HG02938 (cell line): ENCODE data around the gene COMMD6.
A peak's percentile ranks its signal among the peaks of the same experiment; 100 is the strongest.

Source experiments
- ATAC-seq: cut with Tn5 transposase; IDR thresholded peaks from one replicate; pipeline ENCODE4 v1.9.1; 2021; ENCODE audit warnings: mild to moderate bottlenecking, moderate library complexity; ENCODE audit not compliant: unreplicated experiment

COMMD6 gene

DNA sequence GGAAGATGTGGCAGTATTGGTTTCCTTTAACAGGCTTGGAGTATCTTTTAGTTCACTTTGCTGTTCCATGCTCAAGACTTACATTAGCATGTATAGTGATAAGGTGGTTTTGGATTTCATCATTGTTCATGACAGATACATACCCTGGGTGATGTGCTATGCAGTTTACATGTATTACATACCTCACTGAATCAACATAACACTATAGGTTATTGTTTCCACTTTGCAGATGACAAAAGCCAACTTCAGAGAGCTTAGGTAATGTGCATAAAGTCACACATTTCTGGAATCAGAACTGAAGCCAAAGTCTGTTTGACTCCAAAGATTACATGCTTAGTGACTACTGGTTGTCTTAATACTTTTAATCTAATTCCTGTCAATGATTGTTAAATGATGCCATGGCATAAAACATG lies 7.1 kb downstream of the COMMD6 start:
- no peak for ATAC-seq

DNA sequence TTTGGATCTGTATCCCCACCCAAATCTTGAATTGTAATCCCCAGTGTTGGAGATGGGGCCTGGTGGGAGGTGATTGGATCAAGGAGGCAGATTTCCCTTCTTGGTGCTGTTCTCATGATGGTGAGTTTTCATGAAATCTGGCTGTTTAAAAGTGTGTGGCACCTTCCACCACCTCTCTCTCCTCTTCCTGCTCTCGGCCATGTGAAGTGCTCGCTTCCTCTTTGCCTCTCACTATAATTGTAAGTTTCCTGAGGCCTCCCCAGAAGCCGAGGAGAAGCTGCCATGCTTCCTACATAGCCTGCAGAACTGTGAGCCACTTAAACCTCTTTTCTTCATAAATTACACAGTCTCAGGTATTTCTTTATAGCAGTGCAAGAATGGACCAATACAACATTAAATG lies 15.7 kb downstream of the COMMD6 start:
- ATAC-seq = no peak

DNA sequence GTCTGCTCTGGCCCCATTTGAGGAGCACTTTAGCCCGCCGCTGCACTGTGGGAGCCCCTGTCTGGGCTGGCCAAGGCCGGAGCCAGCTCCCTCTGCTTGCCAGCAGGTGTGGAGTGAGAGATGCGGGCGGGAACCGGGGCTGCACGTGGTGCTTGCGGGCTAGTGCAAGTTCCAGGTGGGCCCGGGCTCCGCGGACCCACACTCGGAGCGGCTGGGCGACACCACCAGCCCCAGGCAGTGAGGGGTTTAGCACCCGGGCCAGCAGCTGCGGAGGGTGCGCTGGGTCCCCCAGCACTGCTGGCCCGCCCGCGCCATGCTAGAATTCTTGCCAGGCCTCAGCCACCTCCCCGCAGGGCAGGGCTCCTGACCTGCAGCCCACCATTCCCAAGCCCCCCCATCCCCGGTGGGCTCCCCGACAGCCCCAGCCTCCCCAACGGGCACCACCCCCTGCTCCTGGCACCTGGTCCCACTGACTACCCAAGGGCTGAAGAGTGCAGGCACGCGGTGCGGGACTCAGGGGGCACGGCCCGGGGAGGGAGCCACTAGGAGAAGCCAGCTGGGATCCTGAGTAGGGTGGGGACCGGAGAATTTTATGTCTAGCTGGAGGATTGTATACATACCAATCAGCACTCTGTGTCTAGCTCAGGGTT lies 19.1 kb downstream of the COMMD6 start:
- no peak for ATAC-seq

DNA sequence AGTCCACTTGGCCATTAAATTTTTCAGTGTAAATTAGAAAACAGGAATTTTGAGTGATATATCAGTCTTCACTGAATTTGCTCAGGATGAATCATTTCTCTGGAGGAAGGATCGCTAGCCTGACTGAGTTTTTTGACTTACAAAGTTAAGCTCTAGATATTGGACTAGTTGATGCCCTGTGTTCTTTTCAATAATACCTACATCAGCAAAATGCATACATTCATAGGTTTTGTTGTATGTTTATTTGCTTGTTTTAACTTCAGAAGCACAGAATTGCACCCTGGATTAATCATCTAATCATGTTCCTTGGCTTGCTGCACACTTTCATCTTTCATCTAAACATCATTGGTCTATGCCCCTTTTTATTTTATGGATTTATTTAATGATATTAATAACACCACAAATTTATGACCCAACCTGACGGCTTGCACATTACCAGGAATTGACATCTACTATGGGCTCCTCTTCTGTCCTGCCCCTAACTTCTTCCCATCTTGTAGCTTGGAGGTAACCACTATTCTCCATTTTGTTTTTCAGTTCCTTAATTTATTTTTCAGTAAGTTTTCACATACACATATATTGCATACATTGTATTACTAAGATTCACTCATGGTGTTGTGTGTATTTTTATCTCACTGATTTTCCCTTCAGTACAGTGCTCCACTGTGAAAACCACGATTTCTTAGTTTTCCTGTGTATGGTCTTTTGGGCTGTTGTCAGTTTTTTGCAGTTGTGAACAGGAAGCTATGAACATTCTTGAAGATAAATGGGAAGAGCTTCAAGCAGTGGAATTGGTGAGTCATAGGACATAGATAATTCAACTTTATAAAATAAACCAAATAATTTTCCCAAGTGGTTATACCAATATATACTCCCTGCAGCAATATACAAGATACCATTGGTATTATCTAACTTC lies 23.3 kb downstream of the COMMD6 start:
- no peak for ATAC-seq

DNA sequence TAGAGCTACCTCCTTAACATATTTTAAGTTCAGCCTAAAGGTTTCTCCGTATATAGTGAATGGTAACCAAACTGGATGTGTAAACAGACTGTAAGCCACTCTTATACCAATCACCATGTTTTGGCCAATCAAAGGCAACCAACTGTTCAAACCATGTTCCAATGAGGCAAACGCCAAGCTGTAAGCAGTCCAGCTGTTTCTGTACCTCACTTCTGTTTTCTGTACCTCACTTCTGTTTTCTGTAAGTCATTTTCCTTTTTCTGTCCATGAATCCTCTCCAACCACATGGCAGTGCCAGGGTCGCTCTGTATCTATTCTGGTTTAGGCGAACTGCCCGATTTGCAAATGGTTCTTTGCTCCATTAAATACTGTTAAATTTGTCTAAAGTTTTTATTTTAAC lies 24.4 kb downstream of the COMMD6 start:
- no peak for ATAC-seq

DNA sequence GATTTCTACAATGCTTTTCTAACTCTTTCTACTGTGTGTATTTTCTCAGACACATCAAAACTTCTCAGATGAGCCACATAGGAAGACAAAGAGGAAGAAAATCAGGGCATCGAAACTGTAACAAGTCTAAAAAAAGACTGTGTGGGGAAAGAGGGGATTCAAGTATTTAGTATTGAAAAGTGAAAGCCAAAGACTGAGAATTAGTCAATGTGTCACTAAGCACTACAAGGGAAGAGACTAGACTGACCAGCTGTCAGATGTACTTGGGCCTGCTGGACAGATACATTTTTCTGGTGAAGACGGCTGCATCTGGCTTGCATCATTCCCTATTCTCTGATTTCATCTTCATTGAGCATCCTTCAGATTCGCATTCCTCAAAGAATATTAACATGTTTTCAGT lies 25.4 kb downstream of the COMMD6 start:
- ATAC-seq = peak; percentile 91

DNA sequence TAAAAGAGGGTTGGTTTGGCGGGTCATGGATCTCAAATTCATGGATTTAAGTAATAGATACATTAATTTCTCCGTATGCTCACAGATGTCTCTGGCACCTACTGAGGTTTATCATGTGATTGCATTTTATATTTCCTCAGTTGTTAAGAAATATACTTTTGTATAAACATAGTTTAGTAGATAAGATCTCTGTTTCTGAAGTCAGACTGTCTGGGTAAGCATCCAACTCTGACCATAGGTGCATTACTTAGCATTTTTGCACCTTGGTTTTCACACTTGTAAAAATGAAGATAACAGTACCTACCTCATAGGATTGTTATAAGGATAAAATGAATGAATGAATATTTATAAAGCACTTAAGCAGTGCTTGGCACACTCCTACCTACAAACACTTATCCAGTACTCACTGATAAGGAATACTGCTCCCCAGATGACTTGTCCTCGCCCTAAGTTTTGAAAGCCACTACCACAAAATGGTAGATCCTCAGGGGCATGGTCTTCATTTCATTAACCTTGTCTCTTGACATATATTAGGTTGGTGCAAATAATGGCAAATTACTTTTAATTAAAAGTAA lies 26.5 kb downstream of the COMMD6 start:
- ATAC-seq = no peak

DNA sequence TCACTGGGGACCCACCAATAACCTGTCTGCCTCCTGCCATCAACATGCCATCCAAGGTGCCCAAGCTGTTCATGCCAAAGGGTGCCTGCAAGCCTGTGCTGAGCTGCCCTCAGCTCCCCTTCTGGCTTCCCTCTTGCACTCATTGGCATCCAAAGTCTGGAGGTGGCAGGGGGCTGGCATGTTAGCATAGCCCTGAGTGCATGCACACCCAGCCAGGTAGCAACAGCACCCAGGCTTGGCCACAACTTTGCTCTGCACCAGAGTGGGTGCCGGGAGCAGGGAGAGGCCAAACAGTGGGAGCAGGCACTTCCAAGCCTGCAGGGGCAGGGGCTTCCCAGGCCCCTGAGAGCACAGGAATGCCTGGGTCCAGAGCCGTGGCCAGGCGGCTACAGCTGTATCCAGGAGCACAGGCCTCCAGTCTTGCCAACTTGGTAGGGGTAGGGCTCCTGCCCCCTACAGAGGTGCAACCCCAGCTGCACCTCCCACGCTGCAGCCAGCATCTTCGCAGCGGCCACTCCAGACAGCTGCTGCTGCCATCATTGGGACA lies 29.6 kb downstream of the COMMD6 start:
- no peak for ATAC-seq

DNA sequence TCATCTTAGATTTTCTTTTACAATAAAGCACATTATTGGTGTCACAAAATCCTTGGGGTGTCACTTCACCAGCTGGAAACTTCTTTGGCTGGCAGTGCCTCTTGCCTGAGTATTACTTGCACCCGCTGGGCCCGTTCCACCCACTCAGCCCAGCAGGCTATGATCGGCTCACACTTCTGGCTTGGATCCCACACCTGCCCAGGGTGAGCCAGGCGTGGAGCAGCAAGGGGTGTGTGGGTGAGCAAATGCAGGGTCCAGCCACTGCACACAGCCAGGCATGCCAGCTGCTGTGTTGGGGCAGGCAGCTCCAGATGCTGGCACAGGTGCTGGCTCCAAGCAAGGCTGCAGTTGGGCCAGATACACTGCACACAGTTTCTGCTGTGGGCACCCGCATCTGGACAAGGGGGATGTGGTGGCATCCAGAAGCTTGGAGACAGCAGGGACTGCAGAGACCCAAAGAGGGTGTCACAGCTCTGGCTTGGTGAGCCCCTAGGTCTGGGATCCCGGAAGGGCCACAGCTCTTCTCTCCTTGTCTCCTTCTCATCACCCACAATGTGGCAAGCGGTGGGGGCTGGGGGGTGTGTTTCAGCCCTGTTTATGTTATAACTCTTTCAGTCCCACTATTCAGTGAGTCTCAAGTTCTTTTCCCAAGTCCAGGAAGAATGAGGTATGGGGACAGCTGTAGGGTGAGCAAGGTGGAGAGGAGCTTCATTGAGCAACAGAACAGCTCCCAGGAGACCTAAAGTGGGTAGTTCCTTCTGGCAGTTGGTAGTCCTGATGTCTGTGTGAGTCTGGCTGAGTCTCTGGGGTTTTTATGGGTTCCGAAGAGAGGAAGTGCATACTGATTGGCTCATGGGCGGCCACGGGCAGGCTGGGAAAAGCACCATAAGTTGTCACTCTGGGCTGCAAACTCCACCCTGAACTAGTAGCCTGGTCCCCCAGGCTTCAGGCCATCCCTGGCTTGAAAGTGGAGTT lies 30.3 kb downstream of the COMMD6 start:
- ATAC-seq = no peak

DNA sequence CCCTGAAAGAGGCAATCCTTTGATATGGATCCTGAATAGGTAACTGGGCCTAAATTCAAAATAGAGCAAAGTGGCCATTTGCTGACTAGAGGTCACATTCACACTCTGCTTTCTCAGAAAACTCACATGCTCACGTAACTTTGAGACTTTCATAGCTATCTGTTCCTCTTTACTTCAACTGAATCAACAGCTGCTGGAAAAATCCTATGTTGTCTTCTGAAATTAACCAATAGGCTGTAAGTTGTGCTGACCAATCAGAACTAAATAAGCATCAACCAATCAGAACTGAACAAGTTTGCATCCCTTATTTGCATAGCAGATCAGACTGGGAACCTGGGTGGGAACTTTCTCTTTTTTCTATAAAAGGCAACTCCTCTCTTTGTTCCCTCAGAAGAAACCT lies 31.6 kb downstream of the COMMD6 start:
- no peak for ATAC-seq

DNA sequence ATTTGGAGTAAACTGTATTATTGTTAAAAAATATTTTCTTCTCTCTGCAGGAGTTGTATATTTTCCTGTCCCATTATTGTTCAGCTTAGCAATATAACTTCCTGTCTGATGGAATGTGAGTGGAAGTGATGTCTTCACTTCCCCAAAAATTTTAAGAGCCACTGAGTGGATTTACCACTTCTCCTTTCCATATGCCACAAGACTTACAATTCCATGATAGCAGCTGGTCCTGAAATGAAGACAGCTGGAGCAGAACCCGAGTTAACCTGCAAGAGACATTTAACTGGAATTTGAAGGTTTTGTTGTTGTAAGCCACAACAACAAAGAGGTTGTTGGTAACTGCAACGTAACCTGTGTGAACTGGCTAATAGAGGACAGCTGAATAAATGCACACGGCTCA lies 32.3 kb downstream of the COMMD6 start:
- no peak for ATAC-seq

DNA sequence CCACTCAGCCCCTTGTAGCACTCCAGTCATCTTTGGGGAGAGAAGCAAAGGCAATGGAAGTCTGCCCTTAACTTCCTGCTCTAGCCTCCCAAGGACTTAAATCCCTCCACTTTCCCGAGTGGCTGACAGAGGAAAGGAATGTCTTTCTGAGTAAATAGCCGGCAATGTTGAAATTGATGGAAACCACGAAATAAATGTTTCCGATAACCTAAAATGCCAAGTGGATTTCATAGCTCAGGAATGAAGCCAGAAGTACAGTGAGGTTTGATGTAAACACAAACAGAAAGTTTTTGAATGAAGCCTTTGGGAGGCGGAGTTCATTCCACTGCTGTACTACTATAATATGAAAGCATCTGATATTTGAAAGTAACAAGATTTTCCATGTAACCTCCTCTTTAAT lies 41.7 kb downstream of the COMMD6 start:
- ATAC-seq = no peak

DNA sequence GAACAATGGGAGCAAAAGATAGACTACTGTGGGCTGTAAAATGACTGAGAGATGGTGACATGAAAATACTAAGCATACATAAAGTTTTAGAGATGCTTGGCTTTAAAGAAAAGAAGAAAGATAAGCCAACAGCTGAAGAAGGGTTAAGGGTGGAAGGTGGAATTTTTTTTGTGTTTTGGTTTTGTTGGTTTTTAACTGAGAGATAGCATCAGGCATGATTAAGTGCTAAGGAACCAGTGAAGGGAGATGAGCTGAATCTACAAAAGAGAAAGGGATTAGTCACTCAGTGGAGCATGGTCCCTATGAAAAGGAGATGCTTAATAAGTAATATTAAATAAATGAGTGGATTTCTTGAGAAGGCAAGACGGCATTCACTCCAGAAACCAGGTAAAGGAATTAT lies 43.1 kb downstream of the COMMD6 start:
- ATAC-seq = no peak

DNA sequence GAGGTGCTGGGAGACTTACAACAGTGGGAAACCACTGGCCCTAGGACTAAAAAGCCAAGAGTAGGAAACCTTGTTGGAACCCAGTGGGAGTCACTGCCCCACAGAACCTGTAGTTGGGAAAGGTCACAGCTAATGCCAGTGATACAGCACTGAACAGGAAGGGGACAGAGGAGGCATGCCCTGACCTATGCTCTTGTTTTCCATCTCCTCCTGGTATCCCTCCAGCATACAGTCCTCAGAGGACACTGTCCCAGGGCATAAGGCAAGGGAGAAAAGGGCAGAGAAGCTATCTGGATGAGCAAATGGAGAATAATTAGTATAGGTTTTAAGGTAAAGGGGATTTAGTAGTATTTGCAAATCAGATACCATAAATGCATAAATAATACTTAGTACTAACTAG lies 44.5 kb downstream of the COMMD6 start:
- no peak for ATAC-seq

DNA sequence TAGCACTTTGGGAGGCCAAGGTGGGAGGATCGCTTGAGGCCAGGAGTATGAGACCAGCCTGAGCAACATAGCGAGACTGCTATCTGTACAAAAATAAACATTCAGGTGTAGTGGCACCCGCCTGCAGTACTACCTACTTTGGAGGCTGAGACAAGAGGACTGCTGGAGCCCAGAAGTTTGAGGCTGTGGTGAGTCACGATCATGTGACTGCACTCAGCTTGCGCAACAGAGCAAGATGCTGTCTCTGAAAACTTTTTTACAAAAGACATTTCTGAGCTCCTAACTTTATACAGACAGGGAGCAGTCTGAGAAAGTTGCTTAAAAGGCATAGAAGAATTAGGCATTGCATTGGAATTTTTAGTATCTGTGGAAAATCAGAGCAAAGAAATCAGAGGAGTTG lies 45.3 kb downstream of the COMMD6 start:
- ATAC-seq = no peak

DNA sequence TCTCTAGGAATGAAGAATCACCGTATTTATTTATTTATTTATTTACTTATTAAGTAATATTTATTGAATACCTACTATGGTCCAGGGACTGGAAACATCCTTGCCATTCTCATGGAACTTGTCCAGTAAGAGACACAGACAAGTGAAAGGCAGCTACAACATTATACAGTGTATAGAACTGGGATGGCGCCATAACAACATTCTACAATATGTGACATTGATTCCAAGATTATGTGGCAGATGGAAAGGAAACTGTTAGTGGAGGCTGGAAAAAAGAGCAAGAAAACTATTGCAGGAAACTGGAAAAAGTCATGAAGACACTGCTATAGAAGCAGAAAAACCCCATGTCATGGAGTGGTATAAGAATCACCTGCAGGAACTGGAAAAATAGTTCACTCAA lies 46.3 kb downstream of the COMMD6 start:
- no peak for ATAC-seq

DNA sequence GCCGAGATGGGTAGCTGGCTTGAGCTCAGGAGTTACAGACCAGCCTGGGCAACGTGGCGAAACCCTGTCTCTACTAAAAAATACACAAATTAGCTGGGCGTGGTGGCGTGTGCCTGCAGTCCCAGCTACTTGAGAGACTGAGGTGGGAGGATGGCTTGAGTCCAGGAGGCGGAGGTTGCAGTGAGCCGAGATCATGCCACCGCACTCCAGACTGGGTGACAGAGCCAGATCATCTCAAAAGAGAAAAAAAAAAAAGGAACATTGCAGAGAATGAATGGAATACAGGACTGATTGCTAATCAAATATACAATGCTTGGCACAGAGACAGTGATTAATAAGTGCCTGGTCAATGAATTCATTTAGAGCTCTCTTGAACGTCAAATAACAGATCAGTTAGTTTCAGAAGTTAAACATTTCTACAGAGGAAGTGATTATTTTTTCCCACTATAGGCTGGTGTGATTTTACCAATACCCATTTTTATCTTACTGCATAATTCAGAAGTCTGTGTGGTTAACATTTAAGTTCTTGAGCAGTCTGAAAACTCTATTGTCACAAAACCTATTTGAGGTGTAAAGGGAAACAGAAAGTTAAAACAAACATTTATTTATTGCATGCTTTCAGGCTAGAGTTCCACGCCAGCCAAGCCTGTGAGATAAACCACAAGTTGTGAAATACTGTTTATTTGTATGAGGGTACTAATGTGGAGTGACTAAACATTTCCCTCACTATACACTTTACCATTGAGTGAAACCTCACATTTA lies 48.0 kb downstream of the COMMD6 start:
- ATAC-seq = peak; percentile 92

DNA sequence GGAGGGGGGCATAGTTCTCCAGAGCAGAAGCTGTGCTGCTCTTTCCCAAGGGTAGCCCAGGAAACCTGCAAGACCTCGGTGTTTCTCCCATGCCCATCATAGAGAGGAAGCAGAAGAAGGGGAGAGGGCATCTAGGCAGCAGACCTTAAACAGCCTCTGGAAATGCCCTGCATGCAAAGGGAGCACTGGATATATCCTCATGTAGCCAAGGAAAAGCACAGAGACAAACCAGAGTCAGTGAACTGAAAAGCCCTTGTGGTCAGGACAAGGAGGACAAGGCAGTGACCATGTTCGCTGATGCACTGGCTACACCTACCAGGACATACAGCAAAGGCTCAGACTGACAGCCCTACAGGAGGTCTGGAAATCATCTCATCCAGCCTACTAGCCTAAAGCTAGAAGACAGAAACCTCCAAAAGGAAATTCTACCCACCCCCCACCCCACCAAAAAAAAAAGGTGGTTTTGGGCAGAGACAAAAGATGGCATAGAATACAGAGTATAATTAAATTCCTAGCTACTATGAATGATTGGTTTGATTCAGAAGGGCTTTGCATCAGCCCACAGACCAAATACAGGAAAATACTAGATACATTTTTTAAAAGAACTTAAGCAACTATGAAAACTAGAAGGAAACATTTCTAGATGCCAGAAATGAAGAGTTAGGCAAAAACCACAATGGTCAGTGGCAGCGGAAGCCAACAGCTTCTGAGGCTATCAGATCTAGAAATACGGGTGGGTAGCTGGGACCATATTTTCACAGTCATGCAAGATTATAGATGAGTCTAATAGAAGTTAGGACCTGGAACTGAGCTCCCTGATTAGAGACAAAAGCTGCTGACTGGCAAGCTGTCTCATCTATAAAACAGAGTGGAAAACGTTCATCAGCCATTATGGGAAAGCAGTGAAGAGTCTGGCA lies 51.2 kb downstream of the COMMD6 start:
- no peak for ATAC-seq
